Left ventricle myocardium inferior (tissue), 1 donor: ENCODE data around the gene KCNE4. TPM values are rescaled to one million over a fixed set of nuclear protein-coding genes. Genes with fewer than 3 reads are reported as not detected.

Experiments used
- DNase-seq: peaks from one replicate; pipeline ENCODE4 v3.0.0-alpha.2; 2020
- H3K27ac ChIP-seq: fragments of 200-600 bp; replicated peaks from 2 replicates; pipeline ENCODE4 v1.8.0; 2021
- H3K27me3 ChIP-seq: fragments of 200-600 bp; 2 replicates; pipeline ENCODE4 v1.8.0; 2021; ENCODE audit warnings: low read depth
- H3K36me3 ChIP-seq: fragments of 200-600 bp; 2 replicates; pipeline ENCODE4 v1.8.0; 2021
- H3K4me1 ChIP-seq: fragments of 200-600 bp; 2 replicates; pipeline ENCODE4 v1.8.0; 2021
- H3K4me3 ChIP-seq: fragments of 200-600 bp; 2 replicates; pipeline ENCODE4 v1.8.0; 2021; ENCODE audit warnings: mild to moderate bottlenecking, moderate library complexity
- H3K9me3 ChIP-seq: fragments of 200-600 bp; replicated peaks from 2 replicates; pipeline ENCODE4 v1.8.0; 2021
- CTCF ChIP-seq: fragments of 200-600 bp; IDR thresholded peaks from 2 replicates; pipeline ENCODE4 v1.8.0; 2021; ENCODE audit warnings: antibody characterized with exemption, mild to moderate bottlenecking, borderline replicate concordance
- intact Hi-C: fragments of 100-400 bp; cut with micrococcal nuclease; formaldehyde crosslinking; loops from one replicate; pipeline ENCODE4 v1.11.0; 2022
- total RNA-seq: library from RNA; stranded (reverse); fragmentation: NEBNext Ultra II Directional; extraction: Animal tissue kit (Norgen Biotek cat#: 25700); gene quantifications from one replicate; pipeline ENCODE4 v1.2.1, GENCODE V29; 2021
- donor health status: DM: no; HTN: yes; CAD: no; lungs with severe emphysema.

The KCNE4 gene
- total RNA-seq, 1 donor from 2014 or later = 3.1 TPM

GRCh38 chr2:223055140-223055539 lies 3.1 kb downstream of the KCNE4 start:
- no peak for TF ChIP-seq CTCF
- intact Hi-C loops = no loop called here
- peak overlapping the region; percentile 67 for H3K4me3 ChIP-seq
- no peak for DNase-seq
- peak overlapping the region; percentile 83 for H3K27ac ChIP-seq
- H3K9me3 ChIP-seq = no peaks in the 10 kb centered on the region
- H3K4me1 ChIP-seq = peaks cover 21% of the 10 kb centered on the region
- no peaks in the 10 kb centered on the region for H3K36me3 ChIP-seq
- H3K27me3 ChIP-seq = peaks cover 17% of the 10 kb centered on the region

GRCh38 chr2:223055836-223056235 lies 3.8 kb downstream of the KCNE4 start:
- H3K9me3 ChIP-seq = no peaks in the 10 kb centered on the region
- TF ChIP-seq CTCF = no peak
- H3K4me1 ChIP-seq = peaks cover 21% of the 10 kb centered on the region
- H3K27ac ChIP-seq = peak overlapping the region; percentile 83
- H3K4me3 ChIP-seq = peak overlapping the region; percentile 67
- H3K27me3 ChIP-seq = peaks cover 23% of the 10 kb centered on the region
- no peaks in the 10 kb centered on the region for H3K36me3 ChIP-seq
- intact Hi-C loops = no loop called here
- no peak for DNase-seq

- Histone ChIP-seq H3K27ac (peak overlapping the region; percentile 83), H3K4me3 (peak overlapping the region; percentile 67), H3K36me3 (no peaks in the 10 kb centered on the region), H3K4me1 (peaks cover 21% of the 10 kb centered on the region), H3K9me3 (no peaks in the 10 kb centered on the region), H3K27me3 (peaks cover 23% of the 10 kb centered on the region)
- DNase-seq = no peak
- intact Hi-C loops = no loop called here
- no peak for TF ChIP-seq CTCF
Measured at GRCh38 chr2:223056701-223057418, 4.9 kb downstream of the KCNE4 start.

- peak overlapping the region; percentile 83 for H3K27ac ChIP-seq
- peaks cover 21% of the 10 kb centered on the region for H3K4me1 ChIP-seq
- no peaks in the 10 kb centered on the region for H3K36me3 ChIP-seq
- TF ChIP-seq CTCF = no peak
- H3K4me3 ChIP-seq = no peak overlapping the region
- no peaks in the 10 kb centered on the region for H3K9me3 ChIP-seq
- peaks cover 21% of the 10 kb centered on the region for H3K27me3 ChIP-seq
- intact Hi-C loops = no loop called here
- DNase-seq = no peak
Measured at GRCh38 chr2:223057569-223057968, 5.6 kb downstream of the KCNE4 start.

- Histone ChIP-seq H3K36me3 (no peaks in the 10 kb centered on the region), H3K27ac (no peak overlapping the region), H3K9me3 (no peaks in the 10 kb centered on the region), H3K27me3 (peaks cover 10% of the 10 kb centered on the region), H3K4me3 (no peak overlapping the region), H3K4me1 (peaks cover 19% of the 10 kb centered on the region)
- DNase-seq = no peak
- no peak for TF ChIP-seq CTCF
- intact Hi-C loops = no loop called here
Measured at GRCh38 chr2:223058952-223059716, 7.1 kb downstream of the KCNE4 start.
